ENCODE measurements around the gene ETFBKMT. TPM values are rescaled to one million over a fixed set of nuclear protein-coding genes. Genes with fewer than 3 reads are reported as not detected.
A peak's percentile ranks its signal among the peaks of the same experiment; 100 is the strongest.

The ETFBKMT gene
- total and polyA plus RNA-seq, 2 of the 13 experiments (the other 11 are each of a cell fraction or from before 2014, with no cell fraction given), result 0.62 to 0.93 TPM

DNA sequence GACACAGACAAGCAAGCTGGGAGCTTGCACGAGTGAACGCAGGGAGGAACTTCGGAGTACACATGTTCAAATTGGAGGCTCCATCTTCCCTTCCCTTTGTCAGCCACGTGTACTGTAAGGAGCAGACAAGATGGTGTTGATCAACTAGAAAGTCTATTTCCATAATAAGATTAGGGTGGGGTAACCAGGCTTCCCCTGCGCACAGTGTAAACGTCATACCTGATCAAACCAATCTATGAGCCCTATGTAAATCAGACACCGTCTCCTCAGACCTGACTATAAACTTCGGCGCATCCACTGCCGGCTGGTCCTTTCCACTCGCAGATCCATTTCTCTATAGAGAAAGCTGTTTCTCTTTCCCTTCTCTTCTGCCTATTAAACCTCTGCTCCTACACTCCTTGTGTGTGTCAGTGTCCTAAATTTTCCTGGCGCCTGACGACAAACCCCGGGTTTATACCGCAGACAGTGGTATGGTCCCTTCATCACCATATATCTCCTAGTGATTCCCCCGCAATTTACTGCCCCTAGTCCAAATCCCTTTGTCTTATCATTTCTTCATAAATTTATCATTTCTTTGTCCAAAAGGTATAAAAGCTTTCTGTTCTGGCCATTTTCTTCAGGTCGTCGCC, 7.5 kb upstream of the ETFBKMT start (continued):
- TF ChIP-seq HOXA9 (CRISPR knock-in tag; IDR thresholded peaks at IDR 0.05; ENCODE audit: borderline replicate concordance) (no peak), XRCC5 (optimal IDR thresholded peaks at IDR 0.05; ENCODE audit: low read length) (no peak), IRX3 (CRISPR knock-in tag; IDR thresholded peaks at IDR 0.05; ENCODE audit: borderline replicate concordance, low read depth) (no peak), ZMYM4 (CRISPR knock-in tag; IDR thresholded peaks at IDR 0.05) (no peak), POLR2G (IDR thresholded peaks at IDR 0.05; ENCODE audit: low read depth, low read length) (peak; percentile 43; the same call in 1 of the 2 replicates), ZBTB8A (CRISPR knock-in tag; IDR thresholded peaks at IDR 0.05; ENCODE audit: borderline replicate concordance, low read depth) (no peak), MAX (IDR thresholded peaks at IDR 0.05) (peak; percentile 35; the same call in 1 of the 2 replicates), ZNF772 (CRISPR knock-in tag; IDR thresholded peaks at IDR 0.05) (no peak), ZBTB33 (CRISPR knock-in tag; IDR thresholded peaks at IDR 0.05) (no peak)
- TF ChIP-seq, protein P1, sequence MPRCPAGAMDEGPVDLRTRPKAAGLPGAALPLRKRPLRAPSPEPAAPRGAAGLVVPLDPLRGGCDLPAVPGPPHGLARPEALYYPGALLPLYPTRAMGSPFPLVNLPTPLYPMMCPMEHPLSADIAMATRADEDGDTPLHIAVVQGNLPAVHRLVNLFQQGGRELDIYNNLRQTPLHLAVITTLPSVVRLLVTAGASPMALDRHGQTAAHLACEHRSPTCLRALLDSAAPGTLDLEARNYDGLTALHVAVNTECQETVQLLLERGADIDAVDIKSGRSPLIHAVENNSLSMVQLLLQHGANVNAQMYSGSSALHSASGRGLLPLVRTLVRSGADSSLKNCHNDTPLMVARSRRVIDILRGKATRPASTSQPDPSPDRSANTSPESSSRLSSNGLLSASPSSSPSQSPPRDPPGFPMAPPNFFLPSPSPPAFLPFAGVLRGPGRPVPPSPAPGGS (CRISPR knock-in tag; IDR thresholded peaks at IDR 0.05), result no peak
